ENCODE results near the gene PEBP1.

PEBP1 gene

GRCh38 chr12:118136559-118137003 is 657 bp downstream of the PEBP1 start:
- peak; percentile 19 to 20 for DNase-seq (ENCODE audit: low read depth in 2 of 2)

GRCh38 chr12:118137148-118137678 is 1.3 kb downstream of the PEBP1 start:
- DNase-seq (ENCODE audit: low read depth in 2 of 2): no peak

DNA sequence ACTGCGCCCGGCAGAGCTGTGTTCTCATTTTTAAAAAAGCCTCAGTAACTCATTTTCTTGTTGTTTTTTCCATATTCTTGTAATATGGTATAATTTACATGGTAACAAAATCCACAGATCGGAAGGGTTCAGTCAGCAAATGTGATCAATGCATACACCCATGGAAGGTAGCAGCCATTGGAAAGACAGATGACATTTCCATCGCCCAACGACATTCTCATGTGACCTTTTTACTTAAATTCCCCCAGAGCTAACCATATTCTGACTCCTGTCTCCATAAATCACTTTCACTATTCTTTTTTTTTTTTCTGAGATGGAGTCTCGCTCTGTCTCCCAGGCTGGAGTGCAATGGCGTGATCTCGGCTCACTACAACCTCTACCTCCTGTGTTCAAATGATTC is 4.9 kb downstream of the PEBP1 start:
- no peak for DNase-seq (ENCODE audit: low read depth in 2 of 2)

DNA sequence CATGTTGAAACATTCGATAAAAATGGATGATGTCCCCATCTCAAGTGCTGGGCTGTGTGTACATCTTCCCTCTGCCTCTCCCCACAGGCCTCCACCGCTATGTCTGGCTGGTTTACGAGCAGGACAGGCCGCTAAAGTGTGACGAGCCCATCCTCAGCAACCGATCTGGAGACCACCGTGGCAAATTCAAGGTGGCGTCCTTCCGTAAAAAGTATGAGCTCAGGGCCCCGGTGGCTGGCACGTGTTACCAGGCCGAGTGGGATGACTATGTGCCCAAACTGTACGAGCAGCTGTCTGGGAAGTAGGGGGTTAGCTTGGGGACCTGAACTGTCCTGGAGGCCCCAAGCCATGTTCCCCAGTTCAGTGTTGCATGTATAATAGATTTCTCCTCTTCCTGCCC is 8.6 kb downstream of the PEBP1 start:
- DNase-seq (ENCODE audit: low read depth in 2 of 2): no peak

- no peak for DNase-seq (ENCODE audit: low read depth in 2 of 2)
Observed at GRCh38 chr12:118145113-118145797, 9.3 kb downstream of the PEBP1 start.

DNA sequence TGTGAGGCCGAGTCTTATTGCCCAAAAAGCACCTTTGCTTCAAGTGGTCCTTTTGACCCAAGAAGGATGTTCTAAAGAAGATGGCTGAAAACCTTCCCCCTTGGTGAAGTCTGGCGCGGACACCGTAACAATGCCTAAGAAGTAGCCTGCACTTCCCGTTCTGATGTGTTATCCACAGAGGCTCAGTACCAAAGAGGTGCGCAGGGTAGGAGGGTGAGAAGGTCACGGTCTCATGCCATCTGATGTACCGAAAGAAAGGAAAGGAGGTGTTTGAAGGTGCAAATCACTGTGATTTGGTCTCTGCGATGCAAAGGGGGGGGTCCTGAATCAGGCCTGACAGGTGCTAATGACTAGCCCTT is 9.9 kb downstream of the PEBP1 start:
- no peak for DNase-seq (ENCODE audit: low read depth in 2 of 2)

GRCh38 chr12:118148287-118148686 is 12.4 kb downstream of the PEBP1 start:
- no peak for DNase-seq (ENCODE audit: low read depth in 2 of 2)

GRCh38 chr12:118150625-118151024 is 14.7 kb downstream of the PEBP1 start:
- no peak for DNase-seq (ENCODE audit: low read depth in 2 of 2)

- DNase-seq (ENCODE audit: low read depth in 2 of 2): no peak
Observed at GRCh38 chr12:118151755-118152154, 15.8 kb downstream of the PEBP1 start.

GRCh38 chr12:118160536-118160935 is 24.6 kb downstream of the PEBP1 start:
- DNase-seq (ENCODE audit: low read depth in 2 of 2): no peak

GRCh38 chr12:118164798-118165486 is 29.0 kb downstream of the PEBP1 start:
- no peak for DNase-seq (ENCODE audit: low read depth in 2 of 2)

DNA sequence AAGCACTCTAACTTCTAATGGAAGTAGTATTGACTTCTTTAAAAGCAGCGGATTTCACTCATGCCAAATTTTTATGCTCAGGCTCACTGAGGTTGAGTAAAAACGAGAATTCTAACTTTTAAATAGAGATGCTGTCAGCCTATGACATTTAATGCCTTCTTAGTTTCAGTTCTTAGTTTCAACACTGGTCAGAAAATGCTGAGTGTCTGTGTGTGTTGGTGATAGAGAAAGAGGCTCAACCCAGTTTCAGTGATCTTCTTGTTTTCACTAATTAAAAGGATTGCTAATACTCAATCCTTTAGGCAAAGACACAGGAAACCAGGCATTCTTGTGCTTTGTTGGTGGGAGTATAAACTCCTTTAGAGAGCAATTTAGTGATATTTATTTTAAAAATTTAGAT is 31.0 kb downstream of the PEBP1 start:
- DNase-seq (ENCODE audit: low read depth in 2 of 2): no peak

DNA sequence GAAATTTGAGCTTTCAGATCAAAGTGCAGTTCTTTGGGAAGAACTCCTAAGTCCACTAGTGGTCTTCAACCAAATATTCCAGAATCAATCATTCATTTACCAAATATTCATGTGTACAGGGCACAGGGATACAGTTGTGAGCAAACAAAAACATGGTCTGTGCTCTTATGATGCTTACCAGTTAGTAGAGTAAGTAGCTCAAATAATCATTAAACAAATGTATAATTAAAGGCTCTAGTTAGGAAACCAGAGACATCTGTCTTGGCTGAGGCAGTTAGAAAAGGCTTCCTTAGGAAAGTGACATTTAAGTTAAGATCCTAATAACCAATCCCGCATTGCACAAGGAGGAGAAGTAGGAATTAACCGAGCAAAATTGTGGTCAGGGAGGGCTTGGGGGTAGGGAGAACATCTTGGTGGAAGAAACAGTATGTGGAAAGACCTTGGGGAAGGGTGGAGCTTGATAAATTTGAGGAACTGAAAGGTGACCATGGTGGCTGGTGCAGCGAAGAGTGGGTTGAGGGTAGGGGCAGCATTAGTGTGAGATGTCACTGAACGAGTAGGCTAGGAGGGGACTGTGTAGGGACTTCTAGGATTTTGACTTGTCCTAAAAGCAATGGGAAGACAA is 40.0 kb downstream of the PEBP1 start:
- DNase-seq (ENCODE audit: low read depth in 2 of 2): no peak

DNA sequence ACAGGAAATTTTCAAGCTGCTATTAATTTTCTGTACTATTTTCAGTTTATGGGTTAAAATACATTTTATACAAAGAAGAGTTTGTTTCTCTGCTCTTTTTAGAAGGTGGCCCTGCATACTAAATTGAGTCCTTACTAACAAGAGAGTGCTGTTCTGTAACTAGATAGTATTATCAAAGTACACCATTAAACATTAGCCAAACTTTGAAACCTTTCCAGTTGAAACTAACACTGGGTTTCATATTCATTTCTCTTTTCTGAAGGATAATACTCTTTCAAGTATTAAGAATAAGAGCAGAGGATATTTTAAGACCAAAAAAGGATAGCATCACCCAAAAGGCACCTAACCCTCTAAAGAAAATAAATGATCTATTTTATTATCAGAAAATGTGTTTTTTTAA is 47.2 kb downstream of the PEBP1 start:
- DNase-seq (ENCODE audit: low read depth in 2 of 2): no peak

DNA sequence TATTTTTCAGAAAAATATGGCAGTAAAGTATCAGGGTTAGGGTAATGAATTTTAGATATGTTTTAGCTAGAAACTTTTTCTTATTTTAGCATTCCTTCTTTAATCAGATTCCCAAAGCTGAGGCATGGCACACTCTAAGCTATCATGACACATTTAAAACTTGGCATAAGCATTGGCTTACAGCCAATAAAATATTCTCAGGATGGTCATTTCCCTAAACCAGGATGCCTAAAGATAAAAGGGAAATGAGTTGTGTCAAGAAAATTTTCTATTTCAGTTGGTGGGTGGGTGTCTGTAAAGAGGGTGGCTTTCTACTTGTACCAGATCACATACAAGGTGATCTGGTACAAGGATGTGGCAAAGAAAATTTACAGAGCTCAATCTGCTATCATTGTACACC is 47.8 kb downstream of the PEBP1 start:
- no peak for DNase-seq (ENCODE audit: low read depth in 2 of 2)

GRCh38 chr12:118185602-118186397 is 49.9 kb downstream of the PEBP1 start:
- no peak for DNase-seq (ENCODE audit: low read depth in 2 of 2)

GRCh38 chr12:118187751-118188435 is 52.0 kb downstream of the PEBP1 start:
- no peak for DNase-seq (ENCODE audit: low read depth in 2 of 2)

DNA sequence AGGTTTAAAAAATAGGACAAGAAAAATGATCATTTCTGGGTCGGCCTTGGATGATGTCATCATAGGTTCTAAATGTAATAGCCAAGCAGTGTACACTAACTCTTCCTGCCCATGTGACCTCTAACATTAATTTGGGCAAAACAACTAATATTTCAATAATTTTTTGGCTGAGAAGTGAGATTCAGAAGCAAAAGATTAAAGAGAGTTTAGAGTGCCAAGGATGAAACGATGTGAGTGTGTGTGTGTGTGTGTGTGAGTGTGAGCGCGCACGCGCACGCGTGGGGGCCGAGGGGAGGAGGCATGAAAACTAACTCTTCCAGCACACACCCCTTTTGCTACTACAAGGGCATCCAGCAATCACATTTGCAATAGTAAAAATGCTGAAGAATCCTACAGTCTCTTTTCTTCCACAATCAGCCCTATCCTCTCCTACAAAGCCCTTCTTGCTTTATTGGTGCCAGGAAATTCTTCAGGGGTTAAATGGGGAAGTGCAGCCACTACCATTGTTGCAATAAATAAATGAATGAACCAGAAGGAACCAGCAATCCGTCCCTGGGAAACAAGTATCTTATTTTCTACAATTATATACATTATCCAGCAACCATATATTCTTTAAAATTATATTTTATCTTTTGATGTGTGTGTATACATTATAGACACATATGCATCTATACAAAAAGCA is 52.9 kb downstream of the PEBP1 start:
- no peak for DNase-seq (ENCODE audit: low read depth in 2 of 2)

DNA sequence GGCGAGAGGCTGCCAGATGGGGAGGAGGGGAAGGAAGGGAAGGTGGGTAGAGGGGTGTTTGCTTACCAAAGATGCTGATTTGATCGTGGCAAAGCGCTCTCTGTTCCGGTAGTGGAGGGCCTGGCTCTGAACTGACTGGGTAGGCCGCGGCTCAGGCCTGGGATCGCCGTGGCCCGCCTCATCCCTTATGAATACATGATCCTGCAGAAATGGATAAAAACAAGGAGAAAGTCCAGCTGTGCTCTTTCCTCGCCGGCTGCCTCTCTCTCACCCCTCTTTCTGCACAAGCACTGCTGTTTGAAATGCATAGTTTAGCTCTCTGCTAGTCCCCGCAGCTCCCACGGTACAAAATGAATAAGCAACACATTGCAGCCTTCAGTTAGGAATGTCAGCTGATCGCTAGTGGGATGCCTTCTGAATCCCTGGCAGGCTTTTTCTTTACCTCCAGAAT is 53.8 kb downstream of the PEBP1 start:
- DNase-seq (ENCODE audit: low read depth in 2 of 2): no peak

DNA sequence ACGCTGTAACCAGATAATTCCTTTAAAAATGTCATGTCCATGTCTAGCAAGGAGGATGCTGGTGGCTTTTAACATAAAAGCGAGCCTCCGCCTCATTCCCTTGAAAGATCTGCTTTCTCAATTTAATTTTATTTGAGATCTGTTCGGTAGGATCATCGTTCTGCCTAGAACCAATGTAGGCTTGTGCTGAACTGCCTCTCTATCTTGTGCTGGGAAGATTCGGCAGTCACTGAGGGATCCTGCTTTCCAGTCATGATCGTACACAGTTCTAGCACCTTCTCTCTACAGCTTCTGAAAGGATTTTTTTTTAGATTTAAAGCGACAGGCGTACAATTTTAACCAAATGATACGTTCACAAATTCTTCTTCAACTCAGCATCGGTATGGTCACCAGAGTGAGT is 54.3 kb downstream of the PEBP1 start:
- no peak for DNase-seq (ENCODE audit: low read depth in 2 of 2)

DNA sequence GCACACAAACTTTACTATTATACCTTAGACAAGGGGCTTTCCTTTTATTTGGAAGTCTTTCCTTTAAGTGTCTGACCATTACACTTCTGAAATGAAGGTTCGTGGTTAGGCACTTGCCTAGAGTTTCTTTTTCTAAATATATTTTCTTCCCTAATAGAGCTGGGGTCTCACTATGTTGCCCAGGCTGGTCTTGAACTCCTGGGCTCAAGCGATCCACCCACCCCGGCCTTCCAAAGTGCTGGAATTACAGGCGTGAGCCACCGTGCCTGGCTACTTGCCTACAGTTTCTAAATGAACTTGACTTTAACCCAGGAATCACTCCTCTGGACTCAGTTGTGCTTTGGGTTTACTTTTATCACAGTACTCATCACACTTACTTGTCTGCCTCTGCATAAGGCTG is 57.6 kb downstream of the PEBP1 start:
- DNase-seq (ENCODE audit: low read depth in 2 of 2): no peak

Data from stimulated activated CD8-positive, alpha-beta memory T cell treated with anti-CD3 and anti-CD28 coated beads, Interleukin-15, amount 100 ng/mL, for 48 hours (primary cell).